ENCODE data around the gene SPINK1. TPM values are rescaled to one million over a fixed set of nuclear protein-coding genes. Genes with fewer than 3 reads are reported as not detected.
"Not testable (repeated sequence)": the region's sequence is repeated elsewhere in the genome, so short reads cannot be mapped to it uniquely, and the experiment has no call there.

SPINK1 gene
- total and polyA plus RNA-seq, 7 donors = 4.6 to 537 (median 224) TPM; not detected in 3

- 72 to 84% methylated on average over 3 of the region's 3 CpGs for WGBS, 2 donors
- intact Hi-C loops (cut with DNase I) = no loop called here
- Histone ChIP-seq H3K9me3 (no peaks in the 10 kb centered on the region), H3K4me3 (no peak overlapping the region), H3K27ac (no peak overlapping the region), H3K27me3 (no peaks in the 10 kb centered on the region), H3K4me1 (no peaks in the 10 kb centered on the region), H3K36me3 (no peaks in the 10 kb centered on the region)
- DNase-seq = no peak
- no peak for TF ChIP-seq CTCF (IDR thresholded peaks at IDR 0.05)
- TF ChIP-seq POLR2A (IDR thresholded peaks at IDR 0.05) = no peak
- TF ChIP-seq POLR2AphosphoS5 (IDR thresholded peaks at IDR 0.05) = no peak
- no peak for TF ChIP-seq EP300 (IDR thresholded peaks at IDR 0.05)
Observed at GRCh38 chr5:147836439-147836838, 5.0 kb upstream of the SPINK1 start.

GRCh38 chr5:147835386-147835798 is 3.9 kb upstream of the SPINK1 start:
- H3K4me3 ChIP-seq = no peak overlapping the region
- H3K27ac ChIP-seq = no peak overlapping the region
- no peaks in the 10 kb centered on the region for H3K9me3 ChIP-seq
- no peaks in the 10 kb centered on the region for H3K27me3 ChIP-seq
- H3K36me3 ChIP-seq = no peaks in the 10 kb centered on the region
- H3K4me1 ChIP-seq = no peaks in the 10 kb centered on the region
- WGBS, 2 donors = 8 to 50% methylated on average over 2 of the region's 2 CpGs
- no peak for TF ChIP-seq POLR2AphosphoS5 (IDR thresholded peaks at IDR 0.05)
- TF ChIP-seq CTCF (IDR thresholded peaks at IDR 0.05) = no peak
- TF ChIP-seq EP300 (IDR thresholded peaks at IDR 0.05) = no peak
- TF ChIP-seq POLR2A (IDR thresholded peaks at IDR 0.05) = no peak
- DNase-seq = no peak
- intact Hi-C loops (cut with DNase I) = no loop called here

GRCh38 chr5:147832541-147832940 is 1.1 kb upstream of the SPINK1 start:
- no peak for TF ChIP-seq POLR2AphosphoS5 (IDR thresholded peaks at IDR 0.05)
- no peak for TF ChIP-seq CTCF (IDR thresholded peaks at IDR 0.05)
- no peak for TF ChIP-seq POLR2A (IDR thresholded peaks at IDR 0.05)
- TF ChIP-seq EP300 (IDR thresholded peaks at IDR 0.05) = no peak
- no peaks in the 10 kb centered on the region for H3K36me3 ChIP-seq
- intact Hi-C loops (cut with DNase I) = no loop called here

GRCh38 chr5:147830035-147830434 is 1.4 kb downstream of the SPINK1 start:
- Histone ChIP-seq H3K4me3 (no peak overlapping the region), H3K4me1 (no peaks in the 10 kb centered on the region), H3K27ac (no peak overlapping the region), H3K36me3 (no peaks in the 10 kb centered on the region), H3K27me3 (no peaks in the 10 kb centered on the region), H3K9me3 (no peaks in the 10 kb centered on the region)
- no peak for TF ChIP-seq CTCF (IDR thresholded peaks at IDR 0.05)
- TF ChIP-seq POLR2AphosphoS5 (IDR thresholded peaks at IDR 0.05) = no peak
- no peak for TF ChIP-seq EP300 (IDR thresholded peaks at IDR 0.05)
- DNase-seq = no peak
- intact Hi-C loops (cut with DNase I) = no loop called here

More at GRCh38 chr5:147832541-147832940, 1.1 kb upstream of the SPINK1 start:
- H3K27ac ChIP-seq = no peak overlapping the region
- whole genome bisulfite sequencing, 2 donors = 10 to 64% methylated on average over 1 of the region's 1 CpG
- H3K4me1 ChIP-seq = no peaks in the 10 kb centered on the region
- no peak for DNase-seq
- H3K27me3 ChIP-seq = no peaks in the 10 kb centered on the region
- H3K4me3 ChIP-seq = no peak overlapping the region
- no peaks in the 10 kb centered on the region for H3K9me3 ChIP-seq

GRCh38 chr5:147827017-147827416 is 4.5 kb downstream of the SPINK1 start:
- H3K4me1 ChIP-seq; H3K4me3 ChIP-seq; H3K9me3 ChIP-seq; intact Hi-C loops (cut with DNase I); H3K27me3 ChIP-seq; DNase-seq; H3K27ac ChIP-seq; H3K36me3 ChIP-seq: not testable (repeated sequence)
- WGBS, 2 donors = 92% methylated on average over 5 of the region's 5 CpGs
